Brain microvascular endothelial cell (primary cell): ENCODE data around the gene PEX12.

ENCODE experiments used
- DNase-seq: peaks from one replicate; pipeline ENCODE4 v3.0.0-alpha.2; 2020
- H3K27ac ChIP-seq: fragments of 250-450 bp; sonication (Bioruptor Pico); 2 replicates; pipeline ENCODE4 v1.5.1; 2020; ENCODE audit warnings: mild to moderate bottlenecking, moderate library complexity
- H3K27me3 ChIP-seq: fragments of 250-450 bp; sonication (Bioruptor Pico); replicated peaks from 2 replicates; pipeline ENCODE4 v1.5.1; 2020; ENCODE audit warnings: mild to moderate bottlenecking
- H3K36me3 ChIP-seq: fragments of 250-450 bp; sonication (Bioruptor Pico); replicated peaks from 2 replicates; pipeline ENCODE4 v1.5.1; 2020; ENCODE audit warnings: mild to moderate bottlenecking
- H3K4me3 ChIP-seq: 2 replicates; pipeline ENCODE4 v1.5.1; 2011; ENCODE audit warnings: low read depth, mild to moderate bottlenecking, control low read depth, low read length, moderate library complexity
- CTCF ChIP-seq: IDR thresholded peaks from 2 replicates; pipeline ENCODE4 v1.5.1; 2011; ENCODE audit warnings: low read depth, mild to moderate bottlenecking, moderate library complexity, low read length, control low read depth, inconsistent platforms; ENCODE audit errors: missing control alignments
- in situ Hi-C: cut with HindIII; loops from 2 replicates; pipeline ENCODE4 v1.10.0; 2017; ENCODE audit warnings: low sequenced_read_pairs, low pct_ligation_motif_present

PEX12 gene

GRCh38 chr17:35603674-35604073, 25.3 kb upstream of the PEX12 start:
- Histone ChIP-seq H3K4me3 (no peak overlapping the region), H3K36me3 (peaks cover 56% of the 10 kb centered on the region), H3K27ac (no peak overlapping the region), H3K27me3 (no peaks in the 10 kb centered on the region)
- TF ChIP-seq CTCF: no peak
- in situ Hi-C loops: no loop called here
- no peak for DNase-seq

GRCh38 chr17:35597604-35598003, 19.2 kb upstream of the PEX12 start:
- Histone ChIP-seq H3K27me3 (no peaks in the 10 kb centered on the region), H3K4me3 (no peak overlapping the region), H3K27ac (no peak overlapping the region), H3K36me3 (peaks cover 71% of the 10 kb centered on the region)
- no peak for TF ChIP-seq CTCF
- in situ Hi-C loops: no loop called here
- no peak for DNase-seq

GRCh38 chr17:35596530-35597233, 18.3 kb upstream of the PEX12 start:
- no peaks in the 10 kb centered on the region for H3K27me3 ChIP-seq
- H3K4me3 ChIP-seq: no peak overlapping the region
- no peak for DNase-seq
- H3K27ac ChIP-seq: no peak overlapping the region
- H3K36me3 ChIP-seq: peaks cover 64% of the 10 kb centered on the region
- TF ChIP-seq CTCF: peak; percentile 10
- in situ Hi-C loops: no loop called here

GRCh38 chr17:35596072-35596471, 17.7 kb upstream of the PEX12 start:
- in situ Hi-C loops: no loop called here
- peaks cover 59% of the 10 kb centered on the region for H3K36me3 ChIP-seq
- no peak for DNase-seq

GRCh38 chr17:35588196-35588920, 10.0 kb upstream of the PEX12 start:
- H3K4me3 ChIP-seq: peak overlapping the region; percentile 97
- H3K27ac ChIP-seq: peak overlapping the region; percentile 27

More at GRCh38 chr17:35596072-35596471, 17.7 kb upstream of the PEX12 start:
- no peak overlapping the region for H3K27ac ChIP-seq
- no peaks in the 10 kb centered on the region for H3K27me3 ChIP-seq
- no peak overlapping the region for H3K4me3 ChIP-seq
- TF ChIP-seq CTCF: no peak

More at GRCh38 chr17:35588196-35588920, 10.0 kb upstream of the PEX12 start:
- no peak for TF ChIP-seq CTCF
- Histone ChIP-seq H3K27me3 (no peaks in the 10 kb centered on the region), H3K36me3 (no peaks in the 10 kb centered on the region)
- in situ Hi-C loops: no loop called here
- peak; percentile 71 for DNase-seq
